ENCODE data around the gene CNR2. TPM values are rescaled to one million over a fixed set of nuclear protein-coding genes. Genes with fewer than 3 reads are reported as not detected.
"Not testable (repeated sequence)": the region's sequence is repeated elsewhere in the genome, so short reads cannot be mapped to it uniquely, and the experiment has no call there.

Gene CNR2
- total RNA-seq, 1 donor from 2014 or later = not detected

DNA sequence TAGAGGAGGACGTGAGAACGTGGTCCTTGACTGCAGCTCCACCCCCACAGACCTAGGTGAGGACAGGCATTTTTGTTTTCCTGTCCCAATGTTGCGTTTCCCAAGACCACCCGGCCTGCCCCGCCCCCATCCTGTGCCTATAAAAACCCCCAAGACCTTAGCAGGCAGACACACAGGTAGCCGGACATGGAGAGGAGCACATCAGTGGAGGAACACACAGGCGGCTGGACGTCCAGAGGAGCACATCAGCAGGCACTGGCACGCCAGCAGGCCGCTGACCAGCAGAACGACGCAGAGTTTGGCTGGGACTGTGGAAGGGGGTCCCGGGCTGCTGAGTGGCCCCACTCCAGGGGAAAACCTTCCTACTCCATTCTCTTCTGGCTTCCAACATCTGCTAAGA is 75.3 kb downstream of the CNR2 start:
- Histone ChIP-seq H3K27ac (peak overlapping the region; percentile 11), H3K9me3 (no peaks in the 10 kb centered on the region), H3K27me3 (no peaks in the 10 kb centered on the region), H3K4me1 (peaks cover 8% of the 10 kb centered on the region), H3K36me3 (no peaks in the 10 kb centered on the region), H3K4me3 (peak overlapping the region; percentile 36 to 45)
- no peak for TF ChIP-seq POLR2A (IDR thresholded peaks at IDR 0.05)
- DNase-seq (ENCODE audit: extremely low spot score in 2 of 2) = no peak
- intact Hi-C loops (cut with DNase I) = no loop called here

DNA sequence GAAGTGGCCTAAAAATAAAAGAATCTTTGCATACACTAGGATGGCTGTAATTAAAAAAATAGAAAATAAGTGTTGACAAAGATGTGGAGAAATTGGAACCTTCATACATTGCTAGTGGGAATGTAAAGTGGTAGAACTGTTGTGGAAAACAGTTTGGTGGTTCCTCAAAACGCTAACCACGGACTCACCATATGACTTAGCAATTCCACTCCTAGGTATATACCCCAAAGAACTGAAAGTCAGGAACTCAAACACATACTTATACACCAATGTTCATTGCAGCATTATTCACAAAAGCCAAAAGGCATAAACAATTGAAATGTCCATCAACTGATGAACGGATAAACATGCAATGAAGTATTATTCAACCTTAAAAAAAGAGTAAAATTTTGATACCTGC is 77.1 kb downstream of the CNR2 start:
- Histone ChIP-seq H3K27ac (no peak overlapping the region), H3K4me1 (peaks cover 8% of the 10 kb centered on the region), H3K36me3 (no peaks in the 10 kb centered on the region), H3K9me3 (no peaks in the 10 kb centered on the region), H3K4me3 (no peak overlapping the region), H3K27me3 (no peaks in the 10 kb centered on the region)
- TF ChIP-seq POLR2A (IDR thresholded peaks at IDR 0.05) (no peak), POLR2AphosphoS5 (IDR thresholded peaks at IDR 0.05; ENCODE audit: insufficient read depth in 1 of 2, low read depth in 1 of 2) (no peak)
- TF ChIP-seq, protein P1, sequence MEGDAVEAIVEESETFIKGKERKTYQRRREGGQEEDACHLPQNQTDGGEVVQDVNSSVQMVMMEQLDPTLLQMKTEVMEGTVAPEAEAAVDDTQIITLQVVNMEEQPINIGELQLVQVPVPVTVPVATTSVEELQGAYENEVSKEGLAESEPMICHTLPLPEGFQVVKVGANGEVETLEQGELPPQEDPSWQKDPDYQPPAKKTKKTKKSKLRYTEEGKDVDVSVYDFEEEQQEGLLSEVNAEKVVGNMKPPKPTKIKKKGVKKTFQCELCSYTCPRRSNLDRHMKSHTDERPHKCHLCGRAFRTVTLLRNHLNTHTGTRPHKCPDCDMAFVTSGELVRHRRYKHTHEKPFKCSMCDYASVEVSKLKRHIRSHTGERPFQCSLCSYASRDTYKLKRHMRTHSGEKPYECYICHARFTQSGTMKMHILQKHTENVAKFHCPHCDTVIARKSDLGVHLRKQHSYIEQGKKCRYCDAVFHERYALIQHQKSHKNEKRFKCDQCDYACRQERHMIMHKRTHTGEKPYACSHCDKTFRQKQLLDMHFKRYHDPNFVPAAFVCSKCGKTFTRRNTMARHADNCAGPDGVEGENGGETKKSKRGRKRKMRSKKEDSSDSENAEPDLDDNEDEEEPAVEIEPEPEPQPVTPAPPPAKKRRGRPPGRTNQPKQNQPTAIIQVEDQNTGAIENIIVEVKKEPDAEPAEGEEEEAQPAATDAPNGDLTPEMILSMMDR (IDR thresholded peaks at IDR 0.05) = no peak
- no peak for DNase-seq (ENCODE audit: extremely low spot score in 2 of 2)
- intact Hi-C loops (cut with DNase I) = no loop called here

DNA sequence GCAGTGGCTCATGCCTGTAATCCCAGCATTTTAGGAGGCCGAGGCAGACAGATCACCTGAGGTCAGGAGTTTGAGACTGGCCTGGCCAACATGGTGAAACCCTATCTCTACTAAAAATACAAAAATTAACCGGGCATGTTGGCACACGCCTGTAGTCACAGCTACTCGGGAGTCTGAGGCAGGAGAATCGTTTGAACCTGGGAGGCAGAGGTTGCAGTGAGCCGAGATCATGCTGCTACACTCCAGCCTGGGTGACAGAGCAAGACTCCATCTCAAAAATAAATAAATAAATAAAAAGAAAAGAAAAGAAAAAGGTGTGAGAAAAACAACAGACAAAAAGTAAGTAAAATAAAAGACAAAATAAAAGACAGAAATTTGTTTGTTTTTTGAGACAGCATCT is 79.0 kb downstream of the CNR2 start:
- DNase-seq (ENCODE audit: extremely low spot score in 2 of 2); H3K9me3 ChIP-seq; intact Hi-C loops (cut with DNase I); H3K4me1 ChIP-seq; H3K27ac ChIP-seq; H3K36me3 ChIP-seq; H3K4me3 ChIP-seq; H3K27me3 ChIP-seq: not testable (repeated sequence)

DNA sequence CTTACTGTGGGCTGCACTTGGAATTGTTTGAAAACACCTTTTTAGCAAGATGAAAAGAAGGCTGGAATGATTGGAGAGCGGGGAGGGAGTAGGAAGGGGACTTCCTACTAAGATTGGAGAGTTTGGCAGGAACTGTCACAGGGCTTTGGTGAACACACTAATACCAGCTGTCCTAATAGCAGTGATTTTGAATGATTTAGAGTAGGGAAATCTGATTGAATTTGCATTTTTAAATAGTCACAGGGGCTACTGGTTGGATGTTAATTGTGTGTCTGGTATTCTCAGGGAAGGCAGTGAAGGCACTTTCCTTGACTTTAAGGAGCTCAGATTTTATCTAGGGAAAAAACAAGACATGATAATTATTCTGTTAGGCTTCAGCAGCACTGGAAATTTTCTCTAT is 85.4 kb downstream of the CNR2 start:
- no peak for DNase-seq (ENCODE audit: extremely low spot score in 2 of 2)
- Histone ChIP-seq H3K4me3 (no peak overlapping the region), H3K4me1 (peaks cover 8% of the 10 kb centered on the region), H3K27me3 (no peaks in the 10 kb centered on the region), H3K9me3 (no peaks in the 10 kb centered on the region), H3K36me3 (no peaks in the 10 kb centered on the region), H3K27ac (no peak overlapping the region)
- intact Hi-C loops (cut with DNase I) = no loop called here
- TF ChIP-seq POLR2AphosphoS5 (IDR thresholded peaks at IDR 0.05; ENCODE audit: insufficient read depth in 1 of 2, low read depth in 1 of 2) (no peak), POLR2A (IDR thresholded peaks at IDR 0.05) (no peak)
- TF ChIP-seq, protein P1 (IDR thresholded peaks at IDR 0.05) = no peak

GRCh38 chr1:23826590-23826989 is 86.6 kb downstream of the CNR2 start:
- H3K9me3 ChIP-seq; intact Hi-C loops (cut with DNase I); H3K36me3 ChIP-seq; H3K27ac ChIP-seq; H3K4me1 ChIP-seq; H3K4me3 ChIP-seq; DNase-seq (ENCODE audit: extremely low spot score in 2 of 2); H3K27me3 ChIP-seq: not testable (repeated sequence)

DNA sequence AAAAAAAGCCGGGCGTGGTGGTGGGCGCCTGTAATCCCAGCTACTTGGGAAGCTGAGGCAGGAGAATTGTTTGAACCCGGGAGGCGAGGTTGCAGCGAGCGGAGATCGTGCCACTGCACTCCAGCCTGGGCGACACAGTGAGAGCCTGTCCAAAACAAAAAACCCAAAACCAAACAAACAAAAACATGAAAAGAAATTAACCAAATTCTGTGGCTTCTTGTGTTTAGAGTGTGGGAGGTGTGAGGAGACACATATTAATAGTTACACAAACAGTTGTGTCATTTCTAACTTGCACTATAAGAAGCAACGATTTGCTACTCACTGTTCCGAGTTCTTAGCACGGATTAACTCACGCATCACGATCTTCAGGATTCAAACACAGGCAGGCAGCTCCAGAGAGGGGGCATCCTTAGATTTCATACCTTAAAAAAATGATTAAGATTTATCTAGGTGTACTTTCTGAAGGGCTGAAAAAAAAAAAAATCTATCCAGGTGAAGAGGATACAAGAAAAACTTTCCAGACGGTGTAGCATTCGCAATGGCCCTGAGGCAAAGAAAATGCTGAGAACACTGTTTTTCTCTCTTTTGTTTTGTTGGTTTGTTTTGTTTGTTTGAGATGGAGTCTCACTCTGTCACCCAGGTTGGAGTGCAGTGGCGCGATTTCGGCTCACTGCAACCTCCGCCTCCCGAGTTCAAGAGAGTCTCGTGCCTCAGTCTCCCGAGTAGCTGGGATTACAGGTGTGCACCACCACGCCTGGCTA is 87.2 kb downstream of the CNR2 start:
- Histone ChIP-seq H3K4me1 (peaks cover 8% of the 10 kb centered on the region), H3K4me3 (peak overlapping the region; percentile 89 to 96), H3K36me3 (no peaks in the 10 kb centered on the region), H3K27ac (peak overlapping the region; percentile 89), H3K27me3 (no peaks in the 10 kb centered on the region), H3K9me3 (no peaks in the 10 kb centered on the region)
- no peak for DNase-seq (ENCODE audit: extremely low spot score in 2 of 2)
- TF ChIP-seq, protein P1 (IDR thresholded peaks at IDR 0.05) = no peak
- TF ChIP-seq POLR2A (IDR thresholded peaks at IDR 0.05) = no peak
- no peak for TF ChIP-seq POLR2AphosphoS5 (IDR thresholded peaks at IDR 0.05; ENCODE audit: insufficient read depth in 1 of 2, low read depth in 1 of 2)
- intact Hi-C loops (cut with DNase I) = no loop called here

All from vagina (tissue), 2 donors.